ENCODE measurements around the gene ROR1.

DNA sequence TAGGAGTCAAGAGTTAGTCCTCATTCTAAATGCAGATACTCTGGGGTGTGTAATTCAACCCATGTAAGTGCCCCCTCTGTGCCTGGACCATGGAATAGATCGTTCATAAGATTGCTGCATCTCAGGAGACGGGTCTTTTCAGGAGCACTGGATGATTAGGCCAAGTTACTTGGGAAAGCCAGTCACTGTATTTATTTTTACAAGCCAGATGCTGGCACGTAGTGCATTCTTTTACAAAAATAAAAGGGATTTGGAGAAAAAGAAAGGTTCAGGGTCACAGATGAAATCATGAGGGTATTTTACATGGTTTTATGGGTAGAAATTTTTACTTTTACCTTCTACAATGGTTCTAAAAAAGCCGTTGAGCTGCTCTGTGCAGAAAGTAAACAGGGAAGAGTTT, 327.0 kb downstream of the ROR1 start:
- TF ChIP-seq RFX5 (IDR thresholded peaks at IDR 0.05; ENCODE audit: low read depth, low read length) (no peak), JUND (CRISPR knock-in tag; IDR thresholded peaks at IDR 0.05) (no peak), CTCF (CRISPR knock-in tag; IDR thresholded peaks at IDR 0.05) (no peak), GABPA (IDR thresholded peaks at IDR 0.05; ENCODE audit: low read depth, low read length) (no peak), GABPA (CRISPR knock-in tag; IDR thresholded peaks at IDR 0.05; ENCODE audit: low read depth) (no peak), RFX1 (IDR thresholded peaks at IDR 0.05) (no peak)

Measured in HepG2 (cell line).